Panc1 (cell line): ENCODE results near the gene RFX2.

Source experiments
- POLR2AphosphoS5 ChIP-seq: IDR thresholded peaks from 2 replicates; pipeline ENCODE4 v1.6.1; 2012; ENCODE audit warnings: mild to moderate bottlenecking, low read depth, low read length, moderate library complexity
- REST ChIP-seq, 2 experiments: IDR thresholded peaks; 2 replicates each; pipeline ENCODE4 v1.6.1; 2011 to 2012; ENCODE audit warnings: low read depth in 2 of 2, control low read depth in 1 of 2, low read length in 1 of 2, mild to moderate bottlenecking in 1 of 2, moderate library complexity in 1 of 2; ENCODE audit not compliant: insufficient read depth in 1 of 2
- SIN3A ChIP-seq: IDR thresholded peaks from 2 replicates; pipeline ENCODE4 v1.6.1; 2012; ENCODE audit warnings: low read depth, mild to moderate bottlenecking, low read length, moderate library complexity, borderline replicate concordance; ENCODE audit not compliant: insufficient read depth
- TCF7L2 ChIP-seq: IDR thresholded peaks from 2 replicates; pipeline ENCODE4 v1.6.1; 2011; ENCODE audit warnings: mild to moderate bottlenecking, low read depth, low read length, inconsistent platforms
- TF ChIP-seq, protein P1 (sequence below): fragments of 450-650 bp; IDR thresholded peaks from 2 replicates; pipeline ENCODE4 v1.5.1; 2017; ENCODE audit warnings: mild to moderate bottlenecking

DNA sequence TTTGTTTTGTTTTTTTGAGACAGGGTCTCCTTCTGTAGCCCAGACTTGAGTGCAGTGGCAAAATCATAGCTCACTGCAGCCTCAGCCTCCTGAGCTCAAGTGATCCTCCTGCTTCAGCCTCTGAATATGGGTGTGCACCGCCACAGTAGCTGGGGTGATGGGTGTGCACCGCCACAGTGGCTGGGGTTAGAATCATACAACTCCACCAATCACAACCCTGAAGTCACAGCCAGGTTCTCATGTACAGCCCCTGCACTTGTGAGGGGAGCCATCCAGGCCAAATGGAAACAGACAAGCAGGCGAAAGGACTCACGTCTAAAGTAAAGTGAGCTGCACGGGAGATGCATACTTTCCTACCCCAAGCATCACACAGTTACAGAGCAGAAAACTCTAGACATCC, 69.2 kb downstream of the RFX2 start:
- TF ChIP-seq, protein P1, sequence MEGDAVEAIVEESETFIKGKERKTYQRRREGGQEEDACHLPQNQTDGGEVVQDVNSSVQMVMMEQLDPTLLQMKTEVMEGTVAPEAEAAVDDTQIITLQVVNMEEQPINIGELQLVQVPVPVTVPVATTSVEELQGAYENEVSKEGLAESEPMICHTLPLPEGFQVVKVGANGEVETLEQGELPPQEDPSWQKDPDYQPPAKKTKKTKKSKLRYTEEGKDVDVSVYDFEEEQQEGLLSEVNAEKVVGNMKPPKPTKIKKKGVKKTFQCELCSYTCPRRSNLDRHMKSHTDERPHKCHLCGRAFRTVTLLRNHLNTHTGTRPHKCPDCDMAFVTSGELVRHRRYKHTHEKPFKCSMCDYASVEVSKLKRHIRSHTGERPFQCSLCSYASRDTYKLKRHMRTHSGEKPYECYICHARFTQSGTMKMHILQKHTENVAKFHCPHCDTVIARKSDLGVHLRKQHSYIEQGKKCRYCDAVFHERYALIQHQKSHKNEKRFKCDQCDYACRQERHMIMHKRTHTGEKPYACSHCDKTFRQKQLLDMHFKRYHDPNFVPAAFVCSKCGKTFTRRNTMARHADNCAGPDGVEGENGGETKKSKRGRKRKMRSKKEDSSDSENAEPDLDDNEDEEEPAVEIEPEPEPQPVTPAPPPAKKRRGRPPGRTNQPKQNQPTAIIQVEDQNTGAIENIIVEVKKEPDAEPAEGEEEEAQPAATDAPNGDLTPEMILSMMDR: no peak
- TF ChIP-seq REST (IDR thresholded peaks at IDR 0.05; ENCODE audit: insufficient read depth in 1 of 2, low read depth in 2 of 2, low read length in 1 of 2): no peak
- no peak for TF ChIP-seq POLR2AphosphoS5
- no peak for TF ChIP-seq TCF7L2
- no peak for TF ChIP-seq SIN3A
